ENCODE data around the gene TSPOAP1.

Gene TSPOAP1

DNA sequence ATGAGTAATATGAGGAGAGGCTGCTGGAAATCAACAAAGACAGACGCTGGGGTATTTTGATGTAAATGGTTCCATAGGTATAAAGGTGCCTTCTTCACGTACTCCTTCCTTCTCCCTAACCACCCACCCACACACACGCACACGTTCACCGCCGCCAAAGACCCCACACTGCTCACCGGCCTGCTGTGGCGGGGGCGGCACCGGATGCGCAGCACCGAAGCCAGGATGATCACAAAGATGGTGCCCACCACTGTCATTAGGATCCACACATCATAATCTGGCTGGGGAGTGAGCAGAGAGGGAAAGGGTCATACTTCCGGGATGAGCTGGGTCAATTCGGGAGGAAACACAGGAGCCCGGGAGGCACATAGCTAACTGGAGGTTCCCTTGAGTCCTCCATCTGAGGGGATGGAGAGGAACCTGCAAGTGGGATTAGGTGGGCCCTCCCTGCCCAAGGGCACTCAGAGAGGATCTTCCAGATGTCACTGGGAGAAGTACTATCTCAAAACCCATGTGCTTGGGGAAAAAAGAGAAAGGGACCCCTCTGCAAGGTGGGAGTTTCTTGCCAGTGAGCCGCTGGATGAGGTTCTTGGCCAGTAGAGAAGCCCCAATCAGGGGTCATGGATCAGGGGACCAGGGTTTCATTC, 33.9 kb upstream of the TSPOAP1 start:
- Histone ChIP-seq H3K79me2 (ENCODE audit: insufficient read depth, low read length) (peaks cover 14% of the 10 kb centered on the region), H3K9me3 (ENCODE audit: insufficient read depth, low read depth, low read length) (no peaks in the 10 kb centered on the region), H3K4me2 (ENCODE audit: low read depth, low read length, poor library complexity, severe bottlenecking) (no peak overlapping the region), H3F3A (ENCODE audit: low read depth) (no peaks in the 10 kb centered on the region), H2AFZ (ENCODE audit: low read length) (no peak overlapping the region), H4K20me1 (ENCODE audit: insufficient read depth, low read length, poor library complexity, severe bottlenecking) (no peaks in the 10 kb centered on the region), H3K4me3 (ENCODE audit: low read length, poor library complexity, severe bottlenecking) (no peak overlapping the region), H3K36me3 (ENCODE audit: insufficient read depth, low read length) (peaks cover 76% of the 10 kb centered on the region; the same call in 1 of the 2 replicates), H3K9me2 (replicated peaks; ENCODE audit: low read depth, low read length) (no peaks in the 10 kb centered on the region), H3K27me3 (ENCODE audit: insufficient read depth, low read length, poor library complexity, severe bottlenecking) (no peaks in the 10 kb centered on the region), H3K4me1 (ENCODE audit: insufficient read depth, low read length, poor library complexity, severe bottlenecking) (no peaks in the 10 kb centered on the region), H3K9ac (ENCODE audit: low read depth, low read length, poor library complexity, severe bottlenecking) (no peak overlapping the region)
- TF ChIP-seq EZH2phosphoT487 (IDR thresholded peaks at IDR 0.05; ENCODE audit: borderline replicate concordance): no peak
- TF ChIP-seq, protein P1, sequence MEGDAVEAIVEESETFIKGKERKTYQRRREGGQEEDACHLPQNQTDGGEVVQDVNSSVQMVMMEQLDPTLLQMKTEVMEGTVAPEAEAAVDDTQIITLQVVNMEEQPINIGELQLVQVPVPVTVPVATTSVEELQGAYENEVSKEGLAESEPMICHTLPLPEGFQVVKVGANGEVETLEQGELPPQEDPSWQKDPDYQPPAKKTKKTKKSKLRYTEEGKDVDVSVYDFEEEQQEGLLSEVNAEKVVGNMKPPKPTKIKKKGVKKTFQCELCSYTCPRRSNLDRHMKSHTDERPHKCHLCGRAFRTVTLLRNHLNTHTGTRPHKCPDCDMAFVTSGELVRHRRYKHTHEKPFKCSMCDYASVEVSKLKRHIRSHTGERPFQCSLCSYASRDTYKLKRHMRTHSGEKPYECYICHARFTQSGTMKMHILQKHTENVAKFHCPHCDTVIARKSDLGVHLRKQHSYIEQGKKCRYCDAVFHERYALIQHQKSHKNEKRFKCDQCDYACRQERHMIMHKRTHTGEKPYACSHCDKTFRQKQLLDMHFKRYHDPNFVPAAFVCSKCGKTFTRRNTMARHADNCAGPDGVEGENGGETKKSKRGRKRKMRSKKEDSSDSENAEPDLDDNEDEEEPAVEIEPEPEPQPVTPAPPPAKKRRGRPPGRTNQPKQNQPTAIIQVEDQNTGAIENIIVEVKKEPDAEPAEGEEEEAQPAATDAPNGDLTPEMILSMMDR (conservative IDR thresholded peaks at IDR 0.05; ENCODE audit: low read length): no peak

DNA sequence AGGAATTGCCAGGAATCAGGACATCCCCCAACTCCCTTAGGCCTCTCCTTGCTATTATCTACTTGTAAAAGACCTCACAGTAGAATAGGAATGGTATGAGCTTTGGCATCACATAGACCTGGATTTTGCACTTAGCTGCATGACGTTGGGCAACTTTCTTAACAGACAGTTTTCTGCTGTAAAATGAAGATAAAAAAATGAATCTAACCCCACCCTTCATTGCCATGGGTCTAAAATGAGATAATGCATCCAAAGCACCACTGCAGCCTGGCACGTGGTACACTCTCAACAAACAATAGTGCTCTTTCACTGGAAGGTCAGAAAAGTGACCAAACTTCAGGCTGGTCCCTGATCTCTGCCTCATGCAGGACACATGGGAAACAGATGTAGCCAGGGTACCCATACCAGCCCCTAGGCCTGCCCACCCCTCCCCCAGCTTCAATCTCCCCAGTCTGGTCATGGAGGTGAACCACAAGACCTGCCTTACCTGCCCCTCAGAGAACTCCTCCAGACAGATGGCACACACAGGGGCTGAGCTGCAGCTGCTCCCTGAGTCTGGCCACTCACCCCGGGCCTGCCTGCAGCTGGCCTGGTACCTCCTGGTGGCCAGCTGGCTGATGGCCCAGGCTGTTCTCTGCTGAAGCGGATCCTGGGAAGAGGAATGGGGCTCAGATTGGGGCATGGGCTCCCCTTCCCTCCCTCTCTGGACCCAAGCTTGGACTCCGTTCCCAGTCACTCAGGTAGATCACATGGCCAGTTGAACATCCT, 31.9 kb upstream of the TSPOAP1 start:
- no peak overlapping the region for H2AFZ ChIP-seq (ENCODE audit: low read length)

DNA sequence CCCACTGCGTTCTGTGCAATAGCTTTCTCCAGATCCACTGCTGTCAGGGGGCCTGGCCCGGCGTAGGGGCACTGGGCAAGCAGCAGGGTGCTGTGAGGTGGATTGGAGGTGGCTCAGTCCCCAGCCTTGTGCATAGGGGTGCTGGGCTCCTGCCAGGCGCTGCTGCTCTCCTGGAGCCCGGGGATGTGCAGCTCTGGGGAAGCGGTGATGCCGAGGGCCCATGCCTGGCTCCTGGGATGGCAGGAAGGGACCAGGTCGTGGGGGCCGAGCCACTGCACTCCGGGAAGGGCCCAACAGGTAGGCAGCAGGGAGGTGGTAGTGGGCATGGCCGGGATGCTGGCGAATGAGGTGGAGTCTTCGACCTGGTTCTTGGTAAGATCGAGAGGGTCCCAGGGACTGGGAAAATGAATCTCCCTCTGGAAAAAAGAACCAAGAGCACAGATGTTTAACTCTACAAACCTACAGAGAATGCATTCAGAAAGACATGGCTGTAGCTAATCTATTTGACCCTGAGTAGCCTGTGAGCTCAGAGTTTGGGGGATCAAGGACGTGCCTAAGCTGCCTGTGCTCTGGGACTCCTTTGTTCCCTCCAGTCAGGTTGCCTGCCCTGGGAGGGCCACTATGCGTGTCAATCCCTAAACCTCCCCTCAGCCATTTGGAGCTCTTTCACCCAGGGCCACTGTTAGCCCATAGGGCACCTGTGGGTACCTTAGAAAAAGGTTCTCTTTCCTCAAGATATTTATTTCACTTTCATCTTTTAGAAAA, 30.0 kb upstream of the TSPOAP1 start:
- Histone ChIP-seq H3K9me2 (replicated peaks; ENCODE audit: low read depth, low read length) (no peaks in the 10 kb centered on the region), H3K4me3 (ENCODE audit: low read length, poor library complexity, severe bottlenecking) (no peak overlapping the region), H3F3A (ENCODE audit: low read depth) (peaks cover 7% of the 10 kb centered on the region; the same call in 1 of the 2 replicates), H4K20me1 (ENCODE audit: insufficient read depth, low read length, poor library complexity, severe bottlenecking) (no peaks in the 10 kb centered on the region), H3K79me2 (ENCODE audit: insufficient read depth, low read length) (no peaks in the 10 kb centered on the region; the same call in 1 of the 2 replicates), H3K9ac (ENCODE audit: low read depth, low read length, poor library complexity, severe bottlenecking) (no peak overlapping the region), H3K9me3 (ENCODE audit: insufficient read depth, low read depth, low read length) (no peaks in the 10 kb centered on the region), H2AFZ (ENCODE audit: low read length) (no peak overlapping the region), H3K4me2 (ENCODE audit: low read depth, low read length, poor library complexity, severe bottlenecking) (no peak overlapping the region), H3K4me1 (ENCODE audit: insufficient read depth, low read length, poor library complexity, severe bottlenecking) (no peaks in the 10 kb centered on the region), H3K36me3 (ENCODE audit: insufficient read depth, low read length) (peaks cover 75% of the 10 kb centered on the region; the same call in 1 of the 2 replicates), H3K27me3 (ENCODE audit: insufficient read depth, low read length, poor library complexity, severe bottlenecking) (no peaks in the 10 kb centered on the region)
- no peak for TF ChIP-seq EZH2phosphoT487 (IDR thresholded peaks at IDR 0.05; ENCODE audit: borderline replicate concordance)
- TF ChIP-seq, protein P1 (conservative IDR thresholded peaks at IDR 0.05; ENCODE audit: low read length): no peak

More for the DNA sequence above, 31.9 kb upstream of the TSPOAP1 start:
- Histone ChIP-seq H3F3A (ENCODE audit: low read depth) (no peaks in the 10 kb centered on the region), H4K20me1 (ENCODE audit: insufficient read depth, low read length, poor library complexity, severe bottlenecking) (no peaks in the 10 kb centered on the region), H3K27me3 (ENCODE audit: insufficient read depth, low read length, poor library complexity, severe bottlenecking) (no peaks in the 10 kb centered on the region), H3K9me3 (ENCODE audit: insufficient read depth, low read depth, low read length) (no peaks in the 10 kb centered on the region), H3K9ac (ENCODE audit: low read depth, low read length, poor library complexity, severe bottlenecking) (no peak overlapping the region), H3K36me3 (ENCODE audit: insufficient read depth, low read length) (peaks cover 85% of the 10 kb centered on the region; the same call in 1 of the 2 replicates), H3K4me3 (ENCODE audit: low read length, poor library complexity, severe bottlenecking) (no peak overlapping the region), H3K79me2 (ENCODE audit: insufficient read depth, low read length) (peaks cover 9% of the 10 kb centered on the region), H3K9me2 (replicated peaks; ENCODE audit: low read depth, low read length) (no peaks in the 10 kb centered on the region), H3K4me2 (ENCODE audit: low read depth, low read length, poor library complexity, severe bottlenecking) (no peak overlapping the region), H3K4me1 (ENCODE audit: insufficient read depth, low read length, poor library complexity, severe bottlenecking) (no peaks in the 10 kb centered on the region)
- no peak for TF ChIP-seq EZH2phosphoT487 (IDR thresholded peaks at IDR 0.05; ENCODE audit: borderline replicate concordance)
- TF ChIP-seq, protein P1 (conservative IDR thresholded peaks at IDR 0.05; ENCODE audit: low read length): no peak
